ENCODE measurements around the gene EPS8L3.
"Not testable (repeated sequence)": the region's sequence is repeated elsewhere in the genome, so short reads cannot be mapped to it uniquely, and the experiment has no call there.

The EPS8L3 gene

DNA sequence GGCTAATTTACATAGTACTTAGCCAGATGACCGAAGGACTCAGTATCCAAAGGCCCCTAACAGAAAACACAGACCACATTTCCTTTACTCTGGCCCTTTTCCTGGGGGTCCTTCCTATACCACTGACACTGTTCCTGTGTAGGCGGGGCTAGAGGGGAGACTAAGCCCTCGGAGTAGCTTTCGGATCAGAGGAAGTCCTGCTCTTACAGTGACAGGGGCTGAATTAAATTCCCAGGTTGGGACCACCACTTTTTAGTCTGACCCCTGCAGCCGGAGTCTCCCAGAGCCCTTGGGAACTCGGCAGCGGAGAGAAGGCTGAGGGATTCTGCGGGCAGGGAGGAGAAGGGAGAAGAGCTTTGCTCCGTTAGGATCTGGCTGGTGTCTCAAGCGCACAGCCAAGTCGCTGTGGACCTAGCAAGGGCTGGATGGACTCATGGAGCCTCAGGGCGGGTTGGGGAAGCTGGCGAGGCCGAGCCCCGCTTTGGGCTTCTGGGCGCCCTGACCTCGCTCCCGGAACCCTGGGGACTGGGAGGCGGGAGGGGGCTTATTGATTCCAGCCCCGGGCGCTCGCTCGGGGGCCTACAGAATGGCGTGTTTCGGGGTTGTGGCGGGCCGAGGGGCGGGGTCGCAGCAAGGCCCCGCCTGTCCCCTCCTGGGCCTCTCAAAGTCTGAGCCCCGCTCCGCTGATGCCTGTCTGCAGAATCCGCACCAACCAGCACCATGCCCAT lies 52.0 kb downstream of the EPS8L3 start, which contains the start of gene GSTM5:
GSTM5 (plus strand) TSS at position 659 of the 728 bp plus-strand sequence; CDS start at position 721, 62 bp downstream.
- peak; percentile 6 for DNase-seq (ENCODE audit: low spot score)

- not testable (repeated sequence) for DNase-seq (ENCODE audit: low spot score)
Observed at GRCh38 chr1:109709822-109710221, 53.9 kb downstream of the EPS8L3 start.

DNA sequence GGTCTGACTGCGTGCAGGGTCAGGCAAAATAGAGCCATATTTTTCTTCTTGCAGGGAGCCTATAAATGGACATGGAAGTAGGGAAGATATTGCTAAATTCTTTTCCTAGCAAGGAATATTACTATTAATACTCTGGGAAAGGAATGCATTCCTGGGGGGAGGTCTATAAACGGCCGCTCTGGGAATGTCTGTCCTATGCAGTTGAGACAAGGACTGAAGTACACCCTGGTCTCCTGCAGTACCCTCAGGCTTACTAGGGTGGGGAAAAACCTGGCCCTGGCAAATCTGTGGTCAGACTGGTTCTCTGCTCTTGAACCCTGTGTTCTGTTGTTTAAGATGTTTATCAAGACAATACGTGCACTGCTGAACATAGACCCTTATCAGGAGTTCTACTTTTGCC lies 54.8 kb downstream of the EPS8L3 start:
- DNase-seq (ENCODE audit: low spot score), result not testable (repeated sequence)

- DNase-seq (ENCODE audit: low spot score), result peak; percentile 0
Observed at GRCh38 chr1:109705411-109705810, 58.3 kb downstream of the EPS8L3 start.

DNA sequence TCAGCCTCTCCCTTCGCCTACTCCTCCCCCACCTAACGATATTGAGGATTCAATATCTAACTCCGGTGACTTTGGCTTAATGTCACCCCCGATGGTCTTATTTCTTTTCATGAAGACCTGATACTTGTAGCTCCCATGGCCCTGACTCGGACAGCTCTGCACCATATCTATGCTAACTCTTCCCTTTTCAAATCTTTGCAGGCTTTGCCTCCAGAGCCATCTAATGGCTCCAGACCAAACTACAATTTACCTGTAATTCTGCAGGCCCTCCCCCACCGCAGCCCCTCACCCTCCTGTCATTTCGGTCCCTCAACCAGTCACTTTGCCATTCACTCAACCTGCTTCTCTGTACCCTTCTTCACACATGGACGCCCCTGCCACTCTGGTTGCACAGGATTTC lies 59.5 kb downstream of the EPS8L3 start:
- peak; percentile 0 for DNase-seq (ENCODE audit: low spot score)

GRCh38 chr1:109702940-109703339 lies 60.8 kb downstream of the EPS8L3 start:
- DNase-seq (ENCODE audit: low spot score), result not testable (repeated sequence)
